ENCODE results near the gene NPDC1.

The NPDC1 gene

DNA sequence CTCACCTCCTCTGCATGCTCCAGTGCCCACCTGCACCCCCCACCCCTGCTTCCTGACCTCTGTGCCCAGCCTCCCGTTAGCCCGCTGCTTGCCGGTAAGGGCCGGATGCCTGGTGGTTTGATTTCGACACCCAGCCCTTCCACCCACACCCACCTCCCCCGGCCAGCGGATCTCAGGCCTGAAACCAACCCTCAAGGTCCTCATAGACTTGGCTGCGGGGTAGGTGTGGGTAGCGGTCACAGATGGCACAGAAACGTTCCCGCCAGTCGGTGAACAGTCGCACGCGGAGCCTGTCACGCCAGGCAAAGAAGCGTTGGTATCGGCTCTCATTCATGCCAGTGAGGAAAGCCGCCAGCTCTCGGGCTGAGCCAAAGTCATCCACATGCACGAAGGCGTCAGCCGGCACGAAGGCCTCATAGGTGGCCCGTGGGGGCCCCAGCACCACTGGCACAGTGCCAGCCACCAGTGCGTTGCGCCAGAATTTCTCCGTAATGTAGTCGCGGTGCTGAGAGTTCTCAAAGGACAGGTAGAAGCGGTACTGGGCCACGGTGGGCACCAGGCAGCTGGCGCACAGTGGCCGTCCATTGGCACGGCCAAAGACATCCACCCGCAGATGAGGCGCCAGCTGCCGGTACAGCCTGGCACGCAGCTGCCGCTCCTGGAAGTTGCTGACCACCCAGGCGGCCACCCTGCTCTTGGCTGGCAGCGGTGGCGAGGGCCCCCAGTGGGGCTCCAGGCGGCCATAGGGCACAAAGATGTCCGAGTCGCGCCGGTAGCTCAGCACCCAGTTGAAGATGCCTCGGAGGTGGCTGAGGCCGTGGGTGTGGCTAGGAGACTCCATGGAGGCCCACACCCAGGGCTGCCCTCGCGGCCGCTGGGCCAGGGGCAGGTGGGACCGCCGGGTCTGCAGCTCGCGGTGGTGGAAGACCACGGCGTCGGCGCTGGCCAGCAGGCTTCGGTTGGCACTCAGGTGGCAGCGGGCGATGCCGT, 15.1 kb downstream of the NPDC1 start:
- TF ChIP-seq ZNF565 (CRISPR knock-in tag; conservative IDR thresholded peaks at IDR 0.05; ENCODE audit: low read depth), result no peak
- no peak for TF ChIP-seq ISL1 (CRISPR knock-in tag; IDR thresholded peaks at IDR 0.05)
- no peak for TF ChIP-seq TCF4 (CRISPR knock-in tag; IDR thresholded peaks at IDR 0.05; ENCODE audit: borderline replicate concordance)
- TF ChIP-seq ZFP30 (CRISPR knock-in tag; IDR thresholded peaks at IDR 0.05), result no peak
- no peak for TF ChIP-seq ARNTL (CRISPR knock-in tag; IDR thresholded peaks at IDR 0.05; ENCODE audit: borderline replicate concordance, low read depth)
- TF ChIP-seq ZNF8 (CRISPR knock-in tag; IDR thresholded peaks at IDR 0.05), result no peak
- TF ChIP-seq GLIS3 (CRISPR knock-in tag; IDR thresholded peaks at IDR 0.05), result no peak
- TF ChIP-seq ZNF70 (CRISPR knock-in tag; IDR thresholded peaks at IDR 0.05), result no peak
- no peak for TF ChIP-seq ZFP3 (CRISPR knock-in tag; IDR thresholded peaks at IDR 0.05)
- TF ChIP-seq, protein P1, sequence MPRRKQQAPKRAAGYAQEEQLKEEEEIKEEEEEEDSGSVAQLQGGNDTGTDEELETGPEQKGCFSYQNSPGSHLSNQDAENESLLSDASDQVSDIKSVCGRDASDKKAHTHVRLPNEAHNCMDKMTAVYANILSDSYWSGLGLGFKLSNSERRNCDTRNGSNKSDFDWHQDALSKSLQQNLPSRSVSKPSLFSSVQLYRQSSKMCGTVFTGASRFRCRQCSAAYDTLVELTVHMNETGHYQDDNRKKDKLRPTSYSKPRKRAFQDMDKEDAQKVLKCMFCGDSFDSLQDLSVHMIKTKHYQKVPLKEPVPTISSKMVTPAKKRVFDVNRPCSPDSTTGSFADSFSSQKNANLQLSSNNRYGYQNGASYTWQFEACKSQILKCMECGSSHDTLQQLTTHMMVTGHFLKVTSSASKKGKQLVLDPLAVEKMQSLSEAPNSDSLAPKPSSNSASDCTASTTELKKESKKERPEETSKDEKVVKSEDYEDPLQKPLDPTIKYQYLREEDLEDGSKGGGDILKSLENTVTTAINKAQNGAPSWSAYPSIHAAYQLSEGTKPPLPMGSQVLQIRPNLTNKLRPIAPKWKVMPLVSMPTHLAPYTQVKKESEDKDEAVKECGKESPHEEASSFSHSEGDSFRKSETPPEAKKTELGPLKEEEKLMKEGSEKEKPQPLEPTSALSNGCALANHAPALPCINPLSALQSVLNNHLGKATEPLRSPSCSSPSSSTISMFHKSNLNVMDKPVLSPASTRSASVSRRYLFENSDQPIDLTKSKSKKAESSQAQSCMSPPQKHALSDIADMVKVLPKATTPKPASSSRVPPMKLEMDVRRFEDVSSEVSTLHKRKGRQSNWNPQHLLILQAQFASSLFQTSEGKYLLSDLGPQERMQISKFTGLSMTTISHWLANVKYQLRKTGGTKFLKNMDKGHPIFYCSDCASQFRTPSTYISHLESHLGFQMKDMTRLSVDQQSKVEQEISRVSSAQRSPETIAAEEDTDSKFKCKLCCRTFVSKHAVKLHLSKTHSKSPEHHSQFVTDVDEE (CRISPR knock-in tag; IDR thresholded peaks at IDR 0.05), result no peak
- TF ChIP-seq TOX (CRISPR knock-in tag; IDR thresholded peaks at IDR 0.05; ENCODE audit: borderline replicate concordance), result no peak
- TF ChIP-seq, protein P2, sequence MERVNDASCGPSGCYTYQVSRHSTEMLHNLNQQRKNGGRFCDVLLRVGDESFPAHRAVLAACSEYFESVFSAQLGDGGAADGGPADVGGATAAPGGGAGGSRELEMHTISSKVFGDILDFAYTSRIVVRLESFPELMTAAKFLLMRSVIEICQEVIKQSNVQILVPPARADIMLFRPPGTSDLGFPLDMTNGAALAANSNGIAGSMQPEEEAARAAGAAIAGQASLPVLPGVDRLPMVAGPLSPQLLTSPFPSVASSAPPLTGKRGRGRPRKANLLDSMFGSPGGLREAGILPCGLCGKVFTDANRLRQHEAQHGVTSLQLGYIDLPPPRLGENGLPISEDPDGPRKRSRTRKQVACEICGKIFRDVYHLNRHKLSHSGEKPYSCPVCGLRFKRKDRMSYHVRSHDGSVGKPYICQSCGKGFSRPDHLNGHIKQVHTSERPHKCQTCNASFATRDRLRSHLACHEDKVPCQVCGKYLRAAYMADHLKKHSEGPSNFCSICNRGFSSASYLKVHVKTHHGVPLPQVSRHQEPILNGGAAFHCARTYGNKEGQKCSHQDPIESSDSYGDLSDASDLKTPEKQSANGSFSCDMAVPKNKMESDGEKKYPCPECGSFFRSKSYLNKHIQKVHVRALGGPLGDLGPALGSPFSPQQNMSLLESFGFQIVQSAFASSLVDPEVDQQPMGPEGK (CRISPR knock-in tag; IDR thresholded peaks at IDR 0.05; ENCODE audit: borderline replicate concordance), result no peak
- no peak for TF ChIP-seq CSDC2 (CRISPR knock-in tag; IDR thresholded peaks at IDR 0.05)
- no peak for TF ChIP-seq SNAI2 (CRISPR knock-in tag; IDR thresholded peaks at IDR 0.05)
- TF ChIP-seq BACH2 (CRISPR knock-in tag; IDR thresholded peaks at IDR 0.05; ENCODE audit: borderline replicate concordance), result no peak
- no peak for TF ChIP-seq ESRRG (CRISPR knock-in tag; IDR thresholded peaks at IDR 0.05)
- TF ChIP-seq RARB (CRISPR knock-in tag; IDR thresholded peaks at IDR 0.05), result no peak
- no peak for ATAC-seq

DNA sequence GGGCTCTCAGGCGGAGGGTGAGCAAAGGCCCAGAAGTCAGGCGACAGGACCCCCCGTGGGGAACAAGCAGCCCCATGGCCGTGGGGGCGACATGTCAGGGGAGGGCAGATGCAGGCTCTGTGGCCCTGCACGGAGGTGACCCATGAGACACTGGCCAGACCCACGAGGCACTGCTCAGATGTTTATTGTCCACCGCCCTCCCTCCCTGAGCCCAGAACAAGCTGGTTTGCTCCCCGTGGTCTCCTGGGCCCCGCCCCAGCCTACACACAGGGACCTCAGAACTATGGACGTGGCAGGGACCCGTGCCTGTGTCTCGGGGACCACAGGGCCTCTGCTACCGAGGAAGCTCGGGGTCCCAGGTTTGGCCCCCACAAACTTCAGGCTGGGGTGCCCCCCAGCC, 16.0 kb downstream of the NPDC1 start:
- TF ChIP-seq RARB (CRISPR knock-in tag; IDR thresholded peaks at IDR 0.05) (no peak), TCF4 (CRISPR knock-in tag; IDR thresholded peaks at IDR 0.05; ENCODE audit: borderline replicate concordance) (no peak), ZFP3 (CRISPR knock-in tag; IDR thresholded peaks at IDR 0.05) (no peak), BACH2 (CRISPR knock-in tag; IDR thresholded peaks at IDR 0.05; ENCODE audit: borderline replicate concordance) (no peak), ZNF565 (CRISPR knock-in tag; conservative IDR thresholded peaks at IDR 0.05; ENCODE audit: low read depth) (no peak)
- TF ChIP-seq, protein P3, sequence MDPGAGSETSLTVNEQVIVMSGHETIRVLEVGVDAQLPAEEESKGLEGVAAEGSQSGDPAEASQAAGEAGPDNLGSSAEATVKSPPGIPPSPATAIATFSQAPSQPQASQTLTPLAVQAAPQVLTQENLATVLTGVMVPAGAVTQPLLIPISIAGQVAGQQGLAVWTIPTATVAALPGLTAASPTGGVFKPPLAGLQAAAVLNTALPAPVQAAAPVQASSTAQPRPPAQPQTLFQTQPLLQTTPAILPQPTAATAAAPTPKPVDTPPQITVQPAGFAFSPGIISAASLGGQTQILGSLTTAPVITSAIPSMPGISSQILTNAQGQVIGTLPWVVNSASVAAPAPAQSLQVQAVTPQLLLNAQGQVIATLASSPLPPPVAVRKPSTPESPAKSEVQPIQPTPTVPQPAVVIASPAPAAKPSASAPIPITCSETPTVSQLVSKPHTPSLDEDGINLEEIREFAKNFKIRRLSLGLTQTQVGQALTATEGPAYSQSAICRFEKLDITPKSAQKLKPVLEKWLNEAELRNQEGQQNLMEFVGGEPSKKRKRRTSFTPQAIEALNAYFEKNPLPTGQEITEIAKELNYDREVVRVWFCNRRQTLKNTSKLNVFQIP (CRISPR knock-in tag; IDR thresholded peaks at IDR 0.05; ENCODE audit: borderline replicate concordance, low read depth), result no peak
- TF ChIP-seq, protein P4, sequence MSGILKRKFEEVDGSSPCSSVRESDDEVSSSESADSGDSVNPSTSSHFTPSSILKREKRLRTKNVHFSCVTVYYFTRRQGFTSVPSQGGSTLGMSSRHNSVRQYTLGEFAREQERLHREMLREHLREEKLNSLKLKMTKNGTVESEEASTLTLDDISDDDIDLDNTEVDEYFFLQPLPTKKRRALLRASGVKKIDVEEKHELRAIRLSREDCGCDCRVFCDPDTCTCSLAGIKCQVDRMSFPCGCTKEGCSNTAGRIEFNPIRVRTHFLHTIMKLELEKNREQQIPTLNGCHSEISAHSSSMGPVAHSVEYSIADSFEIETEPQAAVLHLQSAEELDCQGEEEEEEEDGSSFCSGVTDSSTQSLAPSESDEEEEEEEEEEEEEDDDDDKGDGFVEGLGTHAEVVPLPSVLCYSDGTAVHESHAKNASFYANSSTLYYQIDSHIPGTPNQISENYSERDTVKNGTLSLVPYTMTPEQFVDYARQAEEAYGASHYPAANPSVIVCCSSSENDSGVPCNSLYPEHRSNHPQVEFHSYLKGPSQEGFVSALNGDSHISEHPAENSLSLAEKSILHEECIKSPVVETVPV (CRISPR knock-in tag; IDR thresholded peaks at IDR 0.05), result no peak
- TF ChIP-seq, protein P5, sequence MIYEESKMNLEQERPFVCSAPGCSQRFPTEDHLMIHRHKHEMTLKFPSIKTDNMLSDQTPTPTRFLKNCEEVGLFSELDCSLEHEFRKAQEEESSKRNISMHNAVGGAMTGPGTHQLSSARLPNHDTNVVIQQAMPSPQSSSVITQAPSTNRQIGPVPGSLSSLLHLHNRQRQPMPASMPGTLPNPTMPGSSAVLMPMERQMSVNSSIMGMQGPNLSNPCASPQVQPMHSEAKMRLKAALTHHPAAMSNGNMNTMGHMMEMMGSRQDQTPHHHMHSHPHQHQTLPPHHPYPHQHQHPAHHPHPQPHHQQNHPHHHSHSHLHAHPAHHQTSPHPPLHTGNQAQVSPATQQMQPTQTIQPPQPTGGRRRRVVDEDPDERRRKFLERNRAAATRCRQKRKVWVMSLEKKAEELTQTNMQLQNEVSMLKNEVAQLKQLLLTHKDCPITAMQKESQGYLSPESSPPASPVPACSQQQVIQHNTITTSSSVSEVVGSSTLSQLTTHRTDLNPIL (CRISPR knock-in tag; IDR thresholded peaks at IDR 0.05; ENCODE audit: low read depth), result no peak
- ATAC-seq, result no peak

Measured in SK-N-SH treated with all-trans-retinoic acid at 6 μM for 48 hours (cell line).